NOMO-1 treated with DMSO at 0.1 percent for 48 hours (cell line): ENCODE measurements around the gene ZBTB39.
A peak's percentile ranks its signal among the peaks of the same experiment; 100 is the strongest.
"Not testable (repeated sequence)": the region's sequence is repeated elsewhere in the genome, so short reads cannot be mapped to it uniquely, and the experiment has no call there.

ENCODE experiments used
- DNase-seq: peaks from one replicate; lab custom pipeline; 2025; ENCODE audit not compliant: unreplicated experiment; lab: John Stamatoyannopoulos, UW

Gene ZBTB39

DNA sequence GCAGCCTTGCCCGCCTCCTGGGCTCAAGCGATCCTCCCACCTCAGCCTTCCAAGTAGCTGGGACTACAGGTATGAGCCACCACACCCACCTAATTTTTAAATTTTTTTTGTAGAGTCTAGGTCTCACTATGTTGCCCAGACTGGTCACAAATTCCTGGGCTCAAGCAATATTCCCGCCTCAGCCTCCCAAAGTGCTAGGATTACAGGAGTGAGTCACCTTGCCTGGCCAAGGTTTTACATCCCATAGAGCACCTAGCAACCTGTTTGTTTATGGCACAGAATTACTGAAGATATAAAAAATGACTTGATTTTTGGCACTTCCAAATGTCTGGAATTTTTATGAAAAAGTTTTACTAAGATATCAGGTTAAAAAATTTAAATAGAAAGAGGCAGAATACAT lies 27.1 kb upstream of the ZBTB39 start:
- no peak for DNase-seq

DNA sequence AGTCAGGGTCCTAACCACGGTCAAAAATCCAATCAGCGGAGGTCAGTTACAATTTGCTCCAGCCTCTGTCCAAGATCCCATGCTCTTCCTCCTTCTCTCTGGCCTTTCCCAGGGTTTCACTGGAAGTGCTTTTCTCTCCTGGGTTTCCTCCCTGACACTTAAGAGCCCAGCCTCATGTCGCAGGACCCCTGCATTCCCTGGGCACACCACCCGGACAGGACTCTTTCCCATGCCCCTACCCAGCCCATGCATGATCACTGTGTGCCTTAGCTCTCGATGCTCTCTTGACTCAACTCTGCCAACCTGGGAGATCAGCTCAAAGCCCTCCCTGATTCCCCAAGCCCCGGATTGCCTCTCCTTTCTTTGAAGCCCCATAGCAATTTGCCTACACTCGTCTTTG lies 25.4 kb upstream of the ZBTB39 start:
- DNase-seq: no peak

DNA sequence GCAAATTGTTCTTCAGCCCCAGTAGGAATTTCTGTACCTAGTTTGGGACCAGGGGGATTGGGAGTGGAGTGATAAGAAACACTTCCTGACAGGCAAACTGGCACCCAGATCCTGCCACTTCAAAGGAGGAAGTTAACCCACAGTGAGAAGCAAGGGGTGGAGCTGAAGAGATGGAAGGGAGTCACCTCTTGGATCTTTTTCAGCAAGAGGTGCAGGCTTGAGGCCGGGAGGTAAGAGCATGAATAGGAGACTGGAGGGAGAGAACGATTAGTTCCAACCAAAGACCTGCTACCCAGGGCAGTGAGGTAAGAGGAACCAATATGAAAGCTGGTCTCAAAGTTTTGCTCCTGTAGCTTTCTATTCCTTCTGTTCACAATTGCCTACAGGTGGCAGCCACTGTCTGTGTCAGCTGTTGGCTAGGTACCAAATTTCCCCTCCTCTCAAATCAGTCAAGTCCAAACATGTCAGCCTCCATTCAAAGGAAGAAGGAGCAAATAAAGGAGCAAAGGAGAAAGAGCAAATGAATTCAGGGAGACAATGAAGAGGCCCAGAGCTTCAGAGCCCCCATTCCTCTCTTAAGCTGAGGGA lies 24.9 kb upstream of the ZBTB39 start:
- peak; percentile 66 for DNase-seq

DNA sequence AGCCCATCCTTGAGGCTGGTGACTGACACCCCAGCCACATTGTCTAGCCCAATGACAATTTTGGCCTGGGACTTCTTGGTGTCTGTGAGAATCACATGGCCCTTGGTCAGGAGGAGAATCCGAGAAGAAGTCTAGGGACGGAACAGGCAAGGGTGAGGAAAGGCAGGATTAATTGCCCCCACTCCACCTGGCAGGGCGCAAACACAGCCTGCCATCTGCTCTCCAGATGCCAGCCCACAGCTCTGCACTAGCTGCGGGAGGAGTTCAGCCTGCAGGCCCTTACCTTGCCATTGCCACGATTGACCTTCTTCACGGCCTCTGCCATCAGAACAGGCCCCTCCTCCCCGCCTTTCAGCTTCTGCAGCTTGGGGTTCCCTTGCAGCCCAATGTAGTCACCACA lies 23.1 kb upstream of the ZBTB39 start:
- no peak for DNase-seq

- no peak for DNase-seq
Measured at GRCh38 chr12:57027805-57028153, 21.4 kb upstream of the ZBTB39 start.

DNA sequence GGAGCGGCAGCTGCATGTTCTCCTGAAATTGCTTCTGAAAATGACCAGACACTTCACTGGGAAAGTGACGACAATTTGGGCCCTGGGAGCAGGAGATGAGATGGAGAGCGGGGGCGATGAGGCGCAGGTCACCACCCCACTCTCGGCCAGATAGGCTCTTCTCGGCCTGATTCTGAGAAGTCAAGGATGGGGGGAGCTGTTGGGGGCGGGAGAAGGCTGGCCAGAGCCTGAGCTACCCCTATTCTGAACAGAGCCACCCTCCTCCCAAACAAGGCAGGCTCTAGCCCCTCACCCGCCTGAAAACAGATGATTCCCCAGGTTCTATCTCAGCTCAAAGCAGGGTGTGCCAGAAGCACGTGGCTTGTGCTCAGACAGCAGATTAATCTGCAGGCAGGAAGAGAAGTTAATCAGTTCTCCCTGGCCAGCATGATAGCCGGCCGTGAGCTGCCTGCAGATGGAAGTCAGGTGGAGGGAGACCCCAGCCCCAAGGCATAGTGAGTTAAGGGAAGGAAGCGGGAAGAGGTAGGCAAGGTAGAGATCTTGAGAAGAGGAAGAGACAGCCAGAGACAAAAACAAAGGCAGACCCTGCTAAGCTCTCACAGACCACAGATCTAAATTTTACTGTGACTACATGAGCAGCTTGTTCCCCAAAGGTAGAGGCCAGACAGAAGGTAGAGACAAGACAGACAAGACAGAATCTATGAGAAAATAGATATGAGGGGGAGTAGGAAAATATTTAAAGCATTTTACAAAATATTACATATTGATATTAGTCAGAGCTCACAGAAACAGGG lies 20.9 kb upstream of the ZBTB39 start:
- no peak for DNase-seq

DNA sequence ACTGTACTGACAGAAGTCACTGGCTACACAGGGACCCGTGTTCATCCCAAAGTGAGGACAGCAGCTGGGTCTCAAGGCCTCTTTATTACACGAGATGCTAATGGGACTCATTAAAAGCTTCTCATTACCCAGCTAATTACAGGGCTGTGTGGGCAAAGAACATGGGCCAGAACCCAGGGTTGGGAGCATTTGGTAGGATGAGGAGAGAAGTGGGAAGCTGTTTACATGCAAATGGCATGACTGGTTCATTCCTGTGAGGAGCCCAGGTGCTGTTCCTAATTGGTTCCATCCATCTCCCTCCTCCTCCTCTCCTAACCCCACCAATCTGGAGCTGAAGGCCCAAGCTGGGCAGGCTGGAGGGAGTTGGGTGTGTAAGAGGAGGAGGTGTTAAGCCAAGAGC lies 18.9 kb upstream of the ZBTB39 start:
- no peak for DNase-seq

GRCh38 chr12:57022324-57022723 lies 16.0 kb upstream of the ZBTB39 start:
- DNase-seq: not testable (repeated sequence)

GRCh38 chr12:57019983-57020719 lies 13.8 kb upstream of the ZBTB39 start:
- no peak for DNase-seq

DNA sequence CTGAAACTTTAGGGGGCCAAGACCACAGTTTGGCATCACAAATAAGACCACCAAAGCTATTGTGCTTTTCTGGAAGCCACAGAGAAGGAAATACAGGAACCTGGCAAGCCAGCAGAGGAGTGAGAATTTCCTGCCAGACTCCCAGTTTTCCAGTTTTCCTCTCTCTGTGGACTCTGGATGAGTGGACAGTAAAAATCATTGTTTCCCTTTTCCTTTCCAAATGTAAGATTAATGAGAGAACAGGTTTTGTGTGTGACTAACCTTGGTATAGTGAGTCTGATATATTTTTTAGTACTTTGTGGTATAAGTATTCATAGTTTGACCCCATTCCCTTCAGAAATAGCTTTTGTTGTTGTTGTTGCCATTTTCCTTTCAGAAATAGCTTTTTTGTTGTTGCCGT lies 12.6 kb upstream of the ZBTB39 start:
- no peak for DNase-seq

DNA sequence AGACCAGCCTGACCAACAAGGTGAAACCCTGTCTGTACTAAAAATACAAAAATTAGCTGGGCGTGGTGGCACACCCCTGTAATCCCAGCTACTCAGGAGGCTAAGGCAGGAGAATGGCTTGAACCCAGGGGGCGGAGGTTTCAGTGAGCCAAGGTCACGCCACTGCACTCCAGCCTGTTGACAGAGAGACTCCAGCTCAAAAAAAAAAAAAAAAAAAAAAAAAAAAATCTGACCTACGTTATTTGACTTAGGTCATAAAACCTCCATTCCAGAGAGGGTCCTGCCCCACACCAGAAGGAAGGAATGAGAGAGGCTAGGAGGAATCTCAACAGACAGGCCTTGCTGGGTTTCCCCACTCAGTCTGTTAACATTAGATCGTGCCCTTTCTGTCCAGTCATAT lies 12.0 kb upstream of the ZBTB39 start:
- DNase-seq: not testable (repeated sequence)

DNA sequence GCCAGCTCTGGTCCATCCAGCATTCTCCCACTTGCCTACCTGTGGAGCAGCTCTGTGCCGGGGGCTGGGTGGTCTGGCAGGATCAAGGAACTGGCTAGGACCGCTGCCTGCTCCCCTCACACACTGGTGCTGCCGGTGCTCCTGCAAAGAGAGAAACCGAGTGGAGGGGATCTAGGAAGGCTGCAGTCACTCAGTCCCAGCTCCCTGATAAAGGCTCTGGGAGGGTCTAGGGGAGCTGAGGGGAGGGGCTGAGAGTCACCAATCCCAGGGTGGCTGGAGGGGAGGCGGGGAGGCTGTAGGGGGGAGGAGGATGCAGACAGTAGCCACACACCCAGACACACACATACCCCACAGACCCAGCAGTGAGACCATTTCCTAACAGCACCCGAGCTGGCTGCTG lies 10.0 kb upstream of the ZBTB39 start, which contains the start of gene TAC3:
TAC3 (minus strand) TSS at position 182 of the 400 bp plus-strand sequence. CDS start 732 bp downstream, outside the sequence.
- no peak for DNase-seq

- no peak for DNase-seq
Measured at GRCh38 chr12:57012600-57013465, 6.5 kb upstream of the ZBTB39 start.

GRCh38 chr12:57011438-57012424 lies 5.4 kb upstream of the ZBTB39 start:
- no peak for DNase-seq

- DNase-seq: no peak
Measured at GRCh38 chr12:57010627-57011247, 4.4 kb upstream of the ZBTB39 start.

DNA sequence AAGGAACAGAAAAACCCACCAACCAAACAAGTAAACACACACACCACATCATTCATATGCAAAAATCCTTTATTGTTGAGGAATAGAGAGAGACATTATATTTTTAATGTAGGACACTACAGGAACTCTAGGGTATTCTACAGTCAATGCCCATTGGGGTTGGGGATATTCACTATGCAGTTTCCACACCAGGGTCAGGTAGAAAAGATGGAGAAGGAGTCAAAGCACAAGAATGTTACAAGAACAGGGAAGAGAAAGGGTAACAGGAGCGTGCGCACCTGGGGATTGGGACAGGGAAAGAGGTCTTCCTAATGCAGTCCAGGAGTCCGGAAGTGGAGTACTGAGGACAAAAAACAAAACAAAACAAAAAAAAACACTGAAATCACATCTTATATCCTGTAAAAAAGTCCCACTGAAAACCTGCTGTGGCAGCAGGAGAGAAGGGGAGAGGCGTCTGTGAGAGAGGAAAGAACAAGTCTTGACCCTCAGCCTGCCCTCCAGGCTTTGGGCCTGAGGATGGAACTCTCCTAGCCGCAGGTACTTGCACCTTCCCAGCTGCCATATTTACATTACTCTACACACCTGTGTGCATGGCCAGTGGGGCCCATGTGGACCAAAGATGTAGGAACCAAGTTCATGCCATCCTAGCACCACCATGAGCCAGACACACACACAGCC lies 3.7 kb upstream of the ZBTB39 start:
- DNase-seq: no peak

GRCh38 chr12:57008178-57008577 lies 1.8 kb upstream of the ZBTB39 start:
- peak; percentile 81 for DNase-seq

DNA sequence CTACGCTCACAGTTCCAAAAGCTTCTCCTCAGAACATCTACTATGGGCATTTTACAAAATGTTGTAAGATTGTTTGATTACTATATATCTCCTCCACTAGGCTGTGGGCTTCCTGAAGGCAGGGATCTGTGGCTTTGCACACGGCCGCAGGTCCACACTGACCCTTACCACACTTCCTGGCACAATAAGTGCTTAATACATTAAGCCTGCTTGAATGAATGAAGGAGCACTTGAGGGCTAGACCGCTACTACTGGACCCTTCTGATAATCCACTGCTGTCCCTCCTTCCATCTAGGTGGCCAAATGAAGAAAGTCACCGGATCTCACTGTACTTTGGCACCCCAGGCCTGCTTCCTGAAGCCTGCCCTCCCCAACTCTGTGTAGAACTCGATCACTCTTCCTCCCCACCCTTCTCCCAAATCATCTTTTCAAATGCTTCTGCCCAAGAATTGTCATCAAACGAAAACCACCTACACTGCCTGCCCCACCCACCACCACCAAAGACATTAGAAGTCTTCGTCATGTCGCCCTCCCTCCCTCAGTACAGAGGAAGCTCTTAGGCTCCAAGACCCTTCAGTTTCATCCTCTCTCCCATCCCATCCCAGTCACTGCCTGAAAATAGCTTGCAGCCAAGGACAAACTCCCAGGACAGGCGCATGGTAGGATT lies 596 bp upstream of the ZBTB39 start:
- DNase-seq: no peak
